DMS79 treated with DMSO at 0.1 percent for 48 hours (cell line): ENCODE measurements around the gene CERS6.

Experiments used
- DNase-seq: peaks from one replicate; lab custom pipeline; 2025; lab: John Stamatoyannopoulos, UW

CERS6 gene

GRCh38 chr2:168443818-168444217 lies 12.3 kb upstream of the CERS6 start:
- no peak for DNase-seq

GRCh38 chr2:168445960-168446359 lies 10.1 kb upstream of the CERS6 start:
- no peak for DNase-seq

DNA sequence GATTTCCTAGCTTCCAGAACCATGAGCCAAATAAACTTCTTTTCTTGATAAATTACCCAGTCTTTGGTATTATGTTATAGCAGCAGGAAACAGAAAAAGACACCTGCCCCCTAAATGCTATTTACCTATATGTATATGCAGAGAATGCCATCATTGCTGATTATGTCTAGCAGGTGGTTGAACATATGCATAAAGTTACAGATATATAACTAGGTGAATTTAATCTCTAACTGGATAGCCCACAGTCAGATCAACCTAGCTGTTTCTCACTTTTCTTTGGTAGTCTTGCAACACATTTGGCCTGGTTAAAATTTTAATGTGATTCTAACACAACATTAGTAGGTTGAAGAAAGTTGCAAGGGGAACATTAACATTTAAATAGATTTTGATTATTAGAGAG lies 7.1 kb upstream of the CERS6 start:
- no peak for DNase-seq

- DNase-seq: no peak
Measured at GRCh38 chr2:168449419-168449818, 6.7 kb upstream of the CERS6 start.

- DNase-seq: no peak
Measured at GRCh38 chr2:168450171-168450570, 5.9 kb upstream of the CERS6 start.

GRCh38 chr2:168450732-168451131 lies 5.3 kb upstream of the CERS6 start:
- DNase-seq: no peak

- no peak for DNase-seq
Measured at GRCh38 chr2:168452781-168453180, 3.3 kb upstream of the CERS6 start.

GRCh38 chr2:168453404-168453803 lies 2.7 kb upstream of the CERS6 start:
- no peak for DNase-seq

- DNase-seq: no peak
Measured at GRCh38 chr2:168454737-168455644, 1.1 kb upstream of the CERS6 start.

- peak; percentile 51 for DNase-seq
Measured at GRCh38 chr2:168456521-168457189, 583 bp downstream of the CERS6 start.

GRCh38 chr2:168457190-168457895 lies 1.3 kb downstream of the CERS6 start:
- DNase-seq: peak; percentile 45

DNA sequence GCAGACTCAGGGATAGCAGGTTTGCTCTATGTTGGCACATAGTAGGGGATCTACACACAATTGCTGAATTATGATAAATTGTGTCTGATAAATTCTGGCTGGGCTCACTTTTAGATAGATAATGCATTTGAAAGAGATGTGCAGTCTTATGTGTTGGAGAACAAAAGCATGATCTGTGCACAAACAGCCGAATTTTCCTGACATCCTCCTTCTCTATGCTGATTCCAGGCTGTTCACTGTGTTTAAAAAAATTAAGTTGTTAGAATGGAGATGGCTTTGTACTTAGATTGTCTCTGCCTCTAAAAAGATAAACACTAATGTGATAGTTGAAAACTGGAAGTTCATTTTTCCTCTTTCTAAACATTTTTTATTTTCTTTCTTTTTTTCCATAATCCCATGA lies 2.1 kb downstream of the CERS6 start:
- DNase-seq: no peak

DNA sequence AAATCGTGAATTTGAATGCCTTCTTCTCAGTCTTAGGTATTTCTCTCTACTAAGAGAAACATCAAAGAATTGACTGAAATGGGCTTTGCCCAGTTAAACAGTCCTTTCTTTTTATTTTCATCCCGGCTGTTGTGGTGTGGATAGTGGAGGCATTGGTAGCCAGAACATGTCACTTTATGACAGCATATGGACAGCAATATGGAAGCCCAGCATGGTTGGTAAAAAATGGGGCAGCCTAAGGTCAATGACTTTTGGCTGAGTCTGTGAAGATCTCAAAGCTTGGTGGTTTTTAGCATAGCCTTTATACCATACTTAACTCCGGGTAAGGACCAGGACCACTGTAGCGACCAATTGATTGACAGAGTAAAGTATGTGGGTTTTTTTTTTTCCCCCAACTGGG lies 3.2 kb downstream of the CERS6 start:
- DNase-seq: no peak

- no peak for DNase-seq
Measured at GRCh38 chr2:168460571-168460970, 4.5 kb downstream of the CERS6 start.

- DNase-seq: no peak
Measured at GRCh38 chr2:168461178-168461941, 5.3 kb downstream of the CERS6 start.

DNA sequence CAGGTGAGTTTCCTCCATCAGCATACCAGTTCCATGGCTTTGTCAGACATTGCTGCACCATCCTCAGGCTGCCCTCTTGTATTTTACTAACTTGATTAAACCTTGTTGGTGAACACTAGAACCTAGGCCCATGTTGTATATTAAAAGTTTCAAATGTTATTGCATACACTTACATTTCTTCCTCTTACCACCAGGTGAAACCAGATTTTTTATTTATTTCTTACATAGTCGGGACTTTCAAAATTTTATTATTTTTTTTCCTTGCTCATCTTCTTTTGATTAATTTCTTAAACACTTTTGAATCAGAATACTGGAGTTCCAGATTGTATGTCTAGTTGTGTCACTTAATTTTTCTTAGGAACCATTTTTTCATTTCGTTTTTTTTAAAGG lies 5.9 kb downstream of the CERS6 start:
- no peak for DNase-seq

DNA sequence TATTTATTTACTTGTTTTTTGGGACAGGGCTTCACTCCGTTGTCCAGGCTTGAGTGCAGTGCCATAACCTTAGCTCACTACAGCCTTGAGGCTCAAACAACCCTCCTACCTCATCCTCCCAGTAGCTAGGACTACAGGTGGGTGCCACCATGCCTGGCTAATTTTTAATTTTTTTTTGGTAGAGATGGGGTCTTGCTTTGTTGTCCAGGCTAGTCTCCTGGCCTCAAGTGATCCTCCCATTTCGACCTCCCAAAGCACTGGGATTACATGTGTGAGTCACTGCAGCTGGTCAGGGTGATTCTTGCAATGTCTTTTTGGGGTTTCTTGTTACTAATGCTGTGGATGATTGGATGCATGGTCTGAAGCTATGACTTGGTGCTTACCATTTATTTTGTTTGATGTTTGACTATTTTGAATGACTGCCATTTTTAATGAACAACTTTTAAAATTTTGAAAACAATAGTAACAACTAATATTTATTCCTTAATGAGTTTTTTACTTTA lies 6.5 kb downstream of the CERS6 start:
- DNase-seq: no peak

GRCh38 chr2:168465594-168465993 lies 9.5 kb downstream of the CERS6 start:
- peak; percentile 37 for DNase-seq

- DNase-seq: peak; percentile 66
Measured at GRCh38 chr2:168466190-168466737, 10.2 kb downstream of the CERS6 start.

DNA sequence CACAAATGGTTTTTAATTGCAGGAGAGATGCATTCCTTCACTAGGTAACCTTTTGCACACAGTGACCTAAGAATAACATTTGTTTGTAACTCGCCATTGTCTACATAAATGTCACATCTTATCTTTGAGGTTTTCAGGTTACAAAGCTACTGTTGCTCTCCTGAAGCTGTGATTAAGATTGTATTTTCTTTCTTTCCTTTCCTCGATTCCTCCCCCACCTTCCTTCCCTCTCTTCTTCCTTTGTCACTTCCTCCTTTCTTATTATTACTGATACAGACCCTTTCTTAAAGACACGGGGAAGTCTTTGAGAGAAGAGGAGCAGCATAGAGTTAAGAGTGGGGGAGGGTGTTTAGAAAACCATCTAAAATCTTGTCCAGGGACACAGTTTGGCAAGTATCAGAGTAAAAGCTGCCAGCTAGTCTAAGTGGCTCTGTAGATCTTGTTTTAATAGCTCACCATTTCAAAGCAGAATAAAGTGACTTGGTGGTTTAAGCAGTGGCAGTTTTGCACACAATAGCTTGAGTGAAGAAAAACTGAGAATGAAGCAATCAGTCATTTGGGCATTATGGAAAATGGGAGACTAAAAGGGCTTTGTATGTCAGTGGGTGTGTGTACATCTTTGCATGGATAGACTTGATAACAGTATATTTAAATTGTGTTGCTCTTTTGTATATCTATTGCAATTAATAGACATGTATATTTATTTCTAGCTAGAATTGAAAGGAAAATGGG lies 10.9 kb downstream of the CERS6 start:
- DNase-seq: peak; percentile 61

GRCh38 chr2:168467729-168468128 lies 11.7 kb downstream of the CERS6 start:
- no peak for DNase-seq
